IMR-90 (cell line): Measurements from ENCODE around the gene ATP1A1. TPM values are rescaled to one million over a fixed set of nuclear protein-coding genes. Genes with fewer than 3 reads are reported as not detected.

Experiments used
- ATAC-seq: fragments of 200-7000 bp; cut with Tn5 transposase; 2 replicates; pipeline ENCODE4 v1.9.1; 2020; ENCODE audit warnings: low read depth, mild to moderate bottlenecking, moderate library complexity
- BruUV-seq: library from RNA; stranded (reverse); fragments of 400-500 nt; replicated peaks from 2 replicates; lab custom pipeline; 2021; lab: Mats Ljungman, UMichigan
- CTCF ChIA-PET: fragments of 300-600 bp; formaldehyde crosslinking; extraction: SDS; loops from one replicate; lab custom pipeline; 2021; ENCODE audit warnings: antibody characterized with exemption; lab: Yijun Ruan, JAX
- POLR2A ChIA-PET: fragments of 300-600 bp; sonication (Branson Sonifier 250); formaldehyde crosslinking; loops from one replicate; lab custom pipeline; 2022; ENCODE audit warnings: antibody characterized with exemption; ENCODE audit not compliant: unreplicated experiment; lab: Charles Lee
- DNase-seq: peaks from one replicate; pipeline ENCODE4 v3.0.0; 2013
- H2AFZ ChIP-seq: replicated peaks from 2 replicates; pipeline ENCODE3; 2013; ENCODE audit warnings: low read length, mild to moderate bottlenecking; ENCODE audit not compliant: poor library complexity
- H2AK5ac ChIP-seq: 2 replicates; pipeline ENCODE4 v1.6.1; 2013; ENCODE audit warnings: low read depth, low read length, inconsistent platforms
- H2AK9ac ChIP-seq: replicated peaks from 2 replicates; pipeline ENCODE3; 2013; ENCODE audit warnings: mild to moderate bottlenecking, low read depth, low read length, moderate library complexity; ENCODE audit not compliant: poor library complexity
- H2BK120ac ChIP-seq: 2 replicates; pipeline ENCODE4 v1.6.1; 2013; ENCODE audit warnings: low read depth, low read length, inconsistent platforms
- H2BK15ac ChIP-seq: 3 replicates; pipeline ENCODE4 v1.6.1; 2013; ENCODE audit warnings: low read depth, low read length, inconsistent platforms
- H2BK20ac ChIP-seq: 2 replicates; pipeline ENCODE4 v1.6.1; 2013; ENCODE audit warnings: low read depth, mild to moderate bottlenecking, inconsistent platforms, low read length, moderate library complexity
- H2BK5ac ChIP-seq: 2 replicates; pipeline ENCODE4 v1.6.1; 2013; ENCODE audit warnings: mild to moderate bottlenecking, low read depth, low read length, inconsistent platforms; ENCODE audit not compliant: poor library complexity, severe bottlenecking
- H3K14ac ChIP-seq: replicated peaks from 2 replicates; pipeline ENCODE4 v1.6.1; 2013; ENCODE audit warnings: low read depth, low read length, inconsistent platforms
- H3K18ac ChIP-seq: 2 replicates; pipeline ENCODE4 v1.6.1; 2013; ENCODE audit warnings: low read depth, low read length, control low read depth
- H3K23ac ChIP-seq: 2 replicates; pipeline ENCODE4 v1.6.1; 2013; ENCODE audit warnings: low read depth, low read length, inconsistent platforms
- H3K27ac ChIP-seq: 2 replicates; pipeline ENCODE4 v1.5.1; 2013; ENCODE audit warnings: mild to moderate bottlenecking, control low read depth, low read length; ENCODE audit not compliant: insufficient read depth
- H3K27me3 ChIP-seq: 2 replicates; pipeline ENCODE4 v1.6.1; 2013; ENCODE audit warnings: low read length; ENCODE audit not compliant: control insufficient read depth, insufficient read depth
- H3K36me3 ChIP-seq: 2 replicates; pipeline ENCODE4 v1.6.1; 2013; ENCODE audit warnings: low read length, mixed read lengths; ENCODE audit not compliant: control insufficient read depth, insufficient read depth
- H3K4ac ChIP-seq: 2 replicates; pipeline ENCODE4 v1.6.1; 2013; ENCODE audit warnings: low read depth, low read length, inconsistent platforms
- H3K4me1 ChIP-seq: 2 replicates; pipeline ENCODE4 v1.6.1; 2013; ENCODE audit warnings: low read length, mixed read lengths; ENCODE audit not compliant: control insufficient read depth, insufficient read depth
- H3K4me2 ChIP-seq: 2 replicates; pipeline ENCODE4 v1.6.1; 2013; ENCODE audit warnings: low read depth, mild to moderate bottlenecking, control low read depth, low read length, moderate library complexity
- H3K4me3 ChIP-seq: 2 replicates; pipeline ENCODE4 v1.5.1; 2013; ENCODE audit warnings: low read depth, mild to moderate bottlenecking, control low read depth, low read length, moderate library complexity; ENCODE audit not compliant: insufficient read depth
- H3K56ac ChIP-seq: 2 replicates; pipeline ENCODE4 v1.6.1; 2013; ENCODE audit warnings: low read length, inconsistent platforms; ENCODE audit not compliant: insufficient read depth; ENCODE audit errors: extremely low read depth
- H3K79me1 ChIP-seq, 2 experiments: 2 replicates each; pipeline ENCODE4 v1.6.1; 2013; ENCODE audit warnings: low read length in 2 of 2, inconsistent platforms in 1 of 2, low read depth in 1 of 2
- H3K9ac ChIP-seq: 2 replicates; pipeline ENCODE4 v1.6.1; 2013; ENCODE audit warnings: low read depth, low read length, control low read depth
- H3K9me1 ChIP-seq: 2 replicates; pipeline ENCODE4 v1.6.1; 2013; ENCODE audit warnings: low read length, inconsistent platforms; ENCODE audit not compliant: insufficient read depth
- H3K9me3 ChIP-seq: 2 replicates; pipeline ENCODE4 v1.6.1; 2013; ENCODE audit warnings: low read length; ENCODE audit not compliant: control insufficient read depth, insufficient read depth
- H4K20me1 ChIP-seq: 2 replicates; pipeline ENCODE4 v1.6.1; 2013; ENCODE audit warnings: low read length, inconsistent platforms; ENCODE audit not compliant: insufficient read depth
- H4K5ac ChIP-seq: 2 replicates; pipeline ENCODE4 v1.6.1; 2013; ENCODE audit warnings: mild to moderate bottlenecking, low read depth, low read length, control low read depth
- H4K8ac ChIP-seq, 2 experiments: 2 replicates each; pipeline ENCODE4 v1.6.1; 2013; ENCODE audit warnings: low read depth in 2 of 2, low read length in 2 of 2, control low read depth in 1 of 2, inconsistent platforms in 1 of 2
- H4K91ac ChIP-seq: 2 replicates; pipeline ENCODE4 v1.6.1; 2013; ENCODE audit warnings: low read depth, low read length, inconsistent platforms; ENCODE audit not compliant: insufficient read depth
- BHLHE40 ChIP-seq: fragments of 150-350 bp; IDR thresholded peaks from 2 replicates; pipeline ENCODE4 v1.6.1; 2016; ENCODE audit warnings: mild to moderate bottlenecking, low read depth, low read length
- CEBPB ChIP-seq: IDR thresholded peaks from 2 replicates; pipeline ENCODE4 v1.6.1; 2012; ENCODE audit warnings: low read depth, low read length, improper control_type of control experiment
- CHD1 ChIP-seq: IDR thresholded peaks from 2 replicates; pipeline ENCODE4 v1.6.1; 2012; ENCODE audit warnings: low read depth, low read length, improper control_type of control experiment
- FOS ChIP-seq: fragments of 150-350 bp; IDR thresholded peaks from 2 replicates; pipeline ENCODE4 v1.6.1; 2016; ENCODE audit warnings: low read depth, low read length
- MAFK ChIP-seq: IDR thresholded peaks from 2 replicates; pipeline ENCODE4 v1.6.1; 2012; ENCODE audit warnings: low read depth, low read length, improper control_type of control experiment
- MAZ ChIP-seq: IDR thresholded peaks from 2 replicates; pipeline ENCODE4 v1.6.1; 2012; ENCODE audit warnings: low read depth, mild to moderate bottlenecking, low read length, improper control_type of control experiment, moderate library complexity, borderline replicate concordance
- MXI1 ChIP-seq: IDR thresholded peaks from 2 replicates; pipeline ENCODE4 v1.6.1; 2012; ENCODE audit warnings: low read depth, mild to moderate bottlenecking, low read length, moderate library complexity, borderline replicate concordance
- POLR2A ChIP-seq: IDR thresholded peaks from 2 replicates; pipeline ENCODE4 v1.6.1; 2012; ENCODE audit warnings: mild to moderate bottlenecking, low read depth, low read length
- RAD21 ChIP-seq: IDR thresholded peaks from 2 replicates; pipeline ENCODE4 v1.6.1; 2012; ENCODE audit warnings: low read length, improper control_type of control experiment
- RCOR1 ChIP-seq: IDR thresholded peaks from 2 replicates; pipeline ENCODE4 v1.6.1; 2012; ENCODE audit warnings: mild to moderate bottlenecking, low read length, improper control_type of control experiment; ENCODE audit not compliant: insufficient replicate concordance
- RFX5 ChIP-seq: IDR thresholded peaks from 2 replicates; pipeline ENCODE4 v1.8.0; 2012; ENCODE audit warnings: low read depth, mild to moderate bottlenecking, low read length, moderate library complexity
- SMC3 ChIP-seq: fragments of 150-350 bp; IDR thresholded peaks from 2 replicates; pipeline ENCODE4 v1.6.1; 2016; ENCODE audit warnings: low read depth, mild to moderate bottlenecking, antibody characterized with exemption, low read length, moderate library complexity
- WGBS, 2 experiments: methylation state at CpG; one replicate each; pipeline versions ENCODE4 v1.1.5 to v1.1.7; 2013; ENCODE audit warnings: missing lambda C conversion rate in 2 of 2; ENCODE audit not compliant: insufficient read length in 1 of 2; ENCODE audit errors: extremely low coverage in 2 of 2; 5-methylcytosine and 5-hydroxymethylcytosine counted together
- dilution Hi-C: fragments of 300-500 bp; cut with HindIII; formaldehyde crosslinking; loops from one replicate; pipeline ENCODE4 v1.14.3; 2018; ENCODE audit warnings: low sequenced_read_pairs; ENCODE audit not compliant: unreplicated experiment
- in situ Hi-C: fragments of 300-500 bp; cut with MboI; formaldehyde crosslinking; loops from 3 replicates; pipeline ENCODE4 v1.14.3; 2019; ENCODE audit warnings: low sequenced_read_pairs, inconsistent platforms, mixed read lengths
- intact Hi-C: fragments of 100-400 bp; cut with micrococcal nuclease; formaldehyde crosslinking; loops from 2 replicates; pipeline ENCODE4 v1.10.0; 2022
- polyA plus RNA-seq, 3 experiments: library from polyadenylated mRNA; depleted of rRNA; stranded (reverse); fragments of >200 nt; gene quantifications; 2 replicates each; pipeline ENCODE4 v1.2.3, GENCODE V29; 2012; ENCODE audit warnings: low replicate concordance in 1 of 3
- total RNA-seq: library from RNA; depleted of rRNA; stranded (reverse); fragments of >200 nt; gene quantifications from 2 replicates; pipeline ENCODE4 v1.2.3, GENCODE V29; 2012
- TF ChIP-seq, protein P1 (sequence below): conservative IDR thresholded peaks from 2 replicates; pipeline ENCODE4 v1.5.1; 2012; ENCODE audit warnings: mild to moderate bottlenecking, low read depth, low read length, improper control_type of control experiment
- TF ChIP-seq, protein P2 (sequence below): fragments of 150-350 bp; IDR thresholded peaks from 2 replicates; pipeline ENCODE4 v1.6.1; 2016; ENCODE audit warnings: low read depth, mild to moderate bottlenecking, low read length, moderate library complexity, borderline replicate concordance
- TF ChIP-seq, protein P3 (sequence below): fragments of 150-350 bp; IDR thresholded peaks from 2 replicates; pipeline ENCODE4 v1.6.1; 2017; ENCODE audit warnings: mild to moderate bottlenecking, antibody characterized with exemption, low read length, low read depth

Gene ATP1A1
- total and polyA plus RNA-seq, 2 of the 4 experiments (the other 2 are of a cell fraction), result 116 to 125 TPM

DNA sequence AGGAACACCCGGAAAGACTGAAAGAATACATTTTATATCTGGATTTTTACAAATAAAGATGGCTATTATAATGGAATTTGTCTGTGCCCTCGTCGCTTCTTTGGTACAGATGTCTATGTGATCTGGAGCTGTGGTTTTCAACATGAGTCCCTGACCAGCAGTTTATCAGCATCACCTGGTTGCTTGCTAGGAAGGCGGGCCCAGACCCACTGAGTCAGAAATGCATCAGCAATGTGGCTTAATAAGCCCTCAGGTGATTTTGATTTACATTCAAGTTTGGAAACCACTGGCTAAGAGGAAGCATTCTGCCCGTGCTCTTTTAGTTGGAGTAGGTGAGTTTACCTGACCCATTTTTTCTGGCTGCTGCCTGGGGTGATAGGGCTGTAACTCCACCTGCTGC, 31.7 kb downstream of the ATP1A1 start:
- DNase-seq (no peak), ATAC-seq (no peak)
- no peak overlapping the region for H2BK120ac ChIP-seq
- H2AK5ac ChIP-seq, result no peak overlapping the region
- no peak overlapping the region for H3K4ac ChIP-seq
- WGBS, 2 experiments, result 82% methylated on average over 2 of the region's 5 CpGs; no CpG with 5 or more reads in 1 of the 2 experiments
- no peak overlapping the region for H4K8ac ChIP-seq
- H2BK20ac ChIP-seq, result no peak overlapping the region
- intact Hi-C loops, result loop anchor here (2.0 kb wide), 1 partner anchor 20 kb away; no protein-coding TSS in a partner anchor
- ChIA-PET CTCF (interaction anchor here (0.6 kb wide), 1 partner anchor 31 kb away, joined by 3 read pairs; no protein-coding TSS in a partner anchor), POLR2A (no interaction called here)
- BruUV-seq, result no TSS peak
- H3K36me3 ChIP-seq, result peaks cover 61% of the 10 kb centered on the region
- H3K27me3 ChIP-seq, result no peaks in the 10 kb centered on the region
- dilution Hi-C loops, result no loop called here
- H2AFZ ChIP-seq, result no peak overlapping the region
- no peak overlapping the region for H3K56ac ChIP-seq
- in situ Hi-C loops, result no loop called here
- H2AK9ac ChIP-seq, result no peak overlapping the region
- H3K4me2 ChIP-seq, result no peak overlapping the region
- no peak overlapping the region for H3K14ac ChIP-seq
- no peaks in the 10 kb centered on the region for H3K4me1 ChIP-seq
- no peak overlapping the region for H3K9ac ChIP-seq
- no peak overlapping the region for H3K18ac ChIP-seq
- H4K91ac ChIP-seq, result no peak overlapping the region
- no peak overlapping the region for H2BK15ac ChIP-seq
- H3K9me1 ChIP-seq, result peaks cover 17% of the 10 kb centered on the region
- no peaks in the 10 kb centered on the region for H4K20me1 ChIP-seq
- H3K27ac ChIP-seq, result no peak overlapping the region
- no peak overlapping the region for H3K23ac ChIP-seq
- no peaks in the 10 kb centered on the region for H3K79me1 ChIP-seq
- no peaks in the 10 kb centered on the region for H3K9me3 ChIP-seq
- no peak overlapping the region for H2BK5ac ChIP-seq
- H4K5ac ChIP-seq, result no peak overlapping the region
- TF ChIP-seq MAZ, result no peak
- no peak for TF ChIP-seq MXI1
- TF ChIP-seq, protein P1, sequence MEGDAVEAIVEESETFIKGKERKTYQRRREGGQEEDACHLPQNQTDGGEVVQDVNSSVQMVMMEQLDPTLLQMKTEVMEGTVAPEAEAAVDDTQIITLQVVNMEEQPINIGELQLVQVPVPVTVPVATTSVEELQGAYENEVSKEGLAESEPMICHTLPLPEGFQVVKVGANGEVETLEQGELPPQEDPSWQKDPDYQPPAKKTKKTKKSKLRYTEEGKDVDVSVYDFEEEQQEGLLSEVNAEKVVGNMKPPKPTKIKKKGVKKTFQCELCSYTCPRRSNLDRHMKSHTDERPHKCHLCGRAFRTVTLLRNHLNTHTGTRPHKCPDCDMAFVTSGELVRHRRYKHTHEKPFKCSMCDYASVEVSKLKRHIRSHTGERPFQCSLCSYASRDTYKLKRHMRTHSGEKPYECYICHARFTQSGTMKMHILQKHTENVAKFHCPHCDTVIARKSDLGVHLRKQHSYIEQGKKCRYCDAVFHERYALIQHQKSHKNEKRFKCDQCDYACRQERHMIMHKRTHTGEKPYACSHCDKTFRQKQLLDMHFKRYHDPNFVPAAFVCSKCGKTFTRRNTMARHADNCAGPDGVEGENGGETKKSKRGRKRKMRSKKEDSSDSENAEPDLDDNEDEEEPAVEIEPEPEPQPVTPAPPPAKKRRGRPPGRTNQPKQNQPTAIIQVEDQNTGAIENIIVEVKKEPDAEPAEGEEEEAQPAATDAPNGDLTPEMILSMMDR, result no peak
- TF ChIP-seq FOS, result no peak
- TF ChIP-seq, protein P2, sequence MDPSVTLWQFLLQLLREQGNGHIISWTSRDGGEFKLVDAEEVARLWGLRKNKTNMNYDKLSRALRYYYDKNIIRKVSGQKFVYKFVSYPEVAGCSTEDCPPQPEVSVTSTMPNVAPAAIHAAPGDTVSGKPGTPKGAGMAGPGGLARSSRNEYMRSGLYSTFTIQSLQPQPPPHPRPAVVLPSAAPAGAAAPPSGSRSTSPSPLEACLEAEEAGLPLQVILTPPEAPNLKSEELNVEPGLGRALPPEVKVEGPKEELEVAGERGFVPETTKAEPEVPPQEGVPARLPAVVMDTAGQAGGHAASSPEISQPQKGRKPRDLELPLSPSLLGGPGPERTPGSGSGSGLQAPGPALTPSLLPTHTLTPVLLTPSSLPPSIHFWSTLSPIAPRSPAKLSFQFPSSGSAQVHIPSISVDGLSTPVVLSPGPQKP, result no peak
- no peak for TF ChIP-seq POLR2A
- no peak for TF ChIP-seq SMC3
- TF ChIP-seq CEBPB, result no peak
- TF ChIP-seq, protein P3, sequence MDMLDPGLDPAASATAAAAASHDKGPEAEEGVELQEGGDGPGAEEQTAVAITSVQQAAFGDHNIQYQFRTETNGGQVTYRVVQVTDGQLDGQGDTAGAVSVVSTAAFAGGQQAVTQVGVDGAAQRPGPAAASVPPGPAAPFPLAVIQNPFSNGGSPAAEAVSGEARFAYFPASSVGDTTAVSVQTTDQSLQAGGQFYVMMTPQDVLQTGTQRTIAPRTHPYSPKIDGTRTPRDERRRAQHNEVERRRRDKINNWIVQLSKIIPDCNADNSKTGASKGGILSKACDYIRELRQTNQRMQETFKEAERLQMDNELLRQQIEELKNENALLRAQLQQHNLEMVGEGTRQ, result no peak
- TF ChIP-seq RFX5, result no peak
- no peak for TF ChIP-seq CHD1
- TF ChIP-seq RAD21, result no peak
- no peak for TF ChIP-seq RCOR1
- no peak for TF ChIP-seq MAFK
- no peak for TF ChIP-seq BHLHE40
- H3K4me3 ChIP-seq, result no peak overlapping the region
